ENCODE measurements around the gene C16orf74. TPM values are rescaled to one million over a fixed set of nuclear protein-coding genes. Genes with fewer than 3 reads are reported as not detected.

The C16orf74 gene
- total and polyA plus RNA-seq, 2 donors: 6.6 to 10.7 TPM

GRCh38 chr16:85751698-85752501 is 1.0 kb upstream of the C16orf74 start:
- H3K4me1 ChIP-seq (ENCODE audit: insufficient read depth): no peaks in the 10 kb centered on the region
- H3K4me3 ChIP-seq (ENCODE audit: low read depth, low read length): no peak overlapping the region
- no peak overlapping the region for H3K27ac ChIP-seq (ENCODE audit: low read depth)
- no peaks in the 10 kb centered on the region for H3K36me3 ChIP-seq (ENCODE audit: insufficient read depth)
- WGBS: 52% methylated on average over 15 of the region's 15 CpGs
- DNase-seq (ENCODE audit: extremely low spot score): no peak

- Histone ChIP-seq H3K36me3 (ENCODE audit: insufficient read depth) (no peaks in the 10 kb centered on the region), H3K4me1 (ENCODE audit: insufficient read depth) (no peaks in the 10 kb centered on the region), H3K4me3 (ENCODE audit: low read depth, low read length) (peak overlapping the region; percentile 73), H3K27ac (ENCODE audit: low read depth) (peak overlapping the region; percentile 69)
- WGBS: under 1% methylated on average over 51 of the region's 51 CpGs
- DNase-seq (ENCODE audit: extremely low spot score): no peak
These were observed 610 bp downstream of the C16orf74 start for GRCh38 chr16:85750146-85750826.

- 21% methylated on average over 14 of the region's 14 CpGs for WGBS
- Histone ChIP-seq H3K4me3 (ENCODE audit: low read depth, low read length) (peak overlapping the region; percentile 73), H3K4me1 (ENCODE audit: insufficient read depth) (no peaks in the 10 kb centered on the region), H3K27ac (ENCODE audit: low read depth) (no peak overlapping the region), H3K36me3 (ENCODE audit: insufficient read depth) (no peaks in the 10 kb centered on the region)
- DNase-seq (ENCODE audit: extremely low spot score): no peak
These were observed 1.1 kb downstream of the C16orf74 start for GRCh38 chr16:85749771-85750145.

GRCh38 chr16:85746460-85747215 is 4.3 kb downstream of the C16orf74 start:
- no peak overlapping the region for H3K4me3 ChIP-seq (ENCODE audit: low read depth, low read length)
- WGBS: 74% methylated on average over 13 of the region's 13 CpGs
- DNase-seq (ENCODE audit: extremely low spot score): no peak

GRCh38 chr16:85738923-85739715 is 11.8 kb downstream of the C16orf74 start:
- WGBS: 70% methylated on average over 13 of the region's 13 CpGs
- Histone ChIP-seq H3K27ac (ENCODE audit: low read depth) (no peak overlapping the region), H3K4me1 (ENCODE audit: insufficient read depth) (no peaks in the 10 kb centered on the region), H3K36me3 (ENCODE audit: insufficient read depth) (no peaks in the 10 kb centered on the region), H3K4me3 (ENCODE audit: low read depth, low read length) (no peak overlapping the region)
- no peak for DNase-seq (ENCODE audit: extremely low spot score)

More at GRCh38 chr16:85746460-85747215, 4.3 kb downstream of the C16orf74 start:
- Histone ChIP-seq H3K4me1 (ENCODE audit: insufficient read depth) (no peaks in the 10 kb centered on the region), H3K36me3 (ENCODE audit: insufficient read depth) (no peaks in the 10 kb centered on the region), H3K27ac (ENCODE audit: low read depth) (peak overlapping the region; percentile 57)

- no peaks in the 10 kb centered on the region for H3K36me3 ChIP-seq (ENCODE audit: insufficient read depth)
- no peaks in the 10 kb centered on the region for H3K4me1 ChIP-seq (ENCODE audit: insufficient read depth)
- 90% methylated on average over 9 of the region's 9 CpGs for WGBS
- no peak overlapping the region for H3K4me3 ChIP-seq (ENCODE audit: low read depth, low read length)
- no peak for DNase-seq (ENCODE audit: extremely low spot score)
- no peak overlapping the region for H3K27ac ChIP-seq (ENCODE audit: low read depth)
These were observed 14.0 kb downstream of the C16orf74 start for GRCh38 chr16:85736921-85737320.

- Histone ChIP-seq H3K27ac (ENCODE audit: low read depth) (no peak overlapping the region), H3K4me1 (ENCODE audit: insufficient read depth) (no peaks in the 10 kb centered on the region), H3K4me3 (ENCODE audit: low read depth, low read length) (no peak overlapping the region), H3K36me3 (ENCODE audit: insufficient read depth) (no peaks in the 10 kb centered on the region)
- 77% methylated on average over 6 of the region's 6 CpGs for WGBS
- DNase-seq (ENCODE audit: extremely low spot score): no peak
These were observed 14.9 kb downstream of the C16orf74 start for GRCh38 chr16:85735946-85736345.

GRCh38 chr16:85735225-85735635 is 15.7 kb downstream of the C16orf74 start:
- no peak for DNase-seq (ENCODE audit: extremely low spot score)
- WGBS: 78% methylated on average over 14 of the region's 14 CpGs
- Histone ChIP-seq H3K4me1 (ENCODE audit: insufficient read depth) (no peaks in the 10 kb centered on the region), H3K36me3 (ENCODE audit: insufficient read depth) (no peaks in the 10 kb centered on the region), H3K4me3 (ENCODE audit: low read depth, low read length) (no peak overlapping the region), H3K27ac (ENCODE audit: low read depth) (no peak overlapping the region)

GRCh38 chr16:85734311-85735017 is 16.4 kb downstream of the C16orf74 start:
- H3K4me1 ChIP-seq (ENCODE audit: insufficient read depth): no peaks in the 10 kb centered on the region
- no peak overlapping the region for H3K27ac ChIP-seq (ENCODE audit: low read depth)
- no peak overlapping the region for H3K4me3 ChIP-seq (ENCODE audit: low read depth, low read length)
- DNase-seq (ENCODE audit: extremely low spot score): no peak
- no peaks in the 10 kb centered on the region for H3K36me3 ChIP-seq (ENCODE audit: insufficient read depth)
- WGBS: 84% methylated on average over 10 of the region's 10 CpGs

- no peak overlapping the region for H3K27ac ChIP-seq (ENCODE audit: low read depth)
- H3K4me3 ChIP-seq (ENCODE audit: low read depth, low read length): no peak overlapping the region
- 74% methylated on average over 11 of the region's 11 CpGs for WGBS
- no peaks in the 10 kb centered on the region for H3K4me1 ChIP-seq (ENCODE audit: insufficient read depth)
- no peaks in the 10 kb centered on the region for H3K36me3 ChIP-seq (ENCODE audit: insufficient read depth)
- no peak for DNase-seq (ENCODE audit: extremely low spot score)
These were observed 17.1 kb downstream of the C16orf74 start for GRCh38 chr16:85733839-85734170.

GRCh38 chr16:85733155-85733838 is 17.6 kb downstream of the C16orf74 start:
- WGBS: 76% methylated on average over 13 of the region's 13 CpGs
- H3K27ac ChIP-seq (ENCODE audit: low read depth): no peak overlapping the region
- H3K4me1 ChIP-seq (ENCODE audit: insufficient read depth): no peaks in the 10 kb centered on the region
- H3K36me3 ChIP-seq (ENCODE audit: insufficient read depth): no peaks in the 10 kb centered on the region
- no peak overlapping the region for H3K4me3 ChIP-seq (ENCODE audit: low read depth, low read length)
- DNase-seq (ENCODE audit: extremely low spot score): no peak

GRCh38 chr16:85731179-85731578 is 19.7 kb downstream of the C16orf74 start:
- Histone ChIP-seq H3K27ac (ENCODE audit: low read depth) (no peak overlapping the region), H3K36me3 (ENCODE audit: insufficient read depth) (no peaks in the 10 kb centered on the region), H3K4me1 (ENCODE audit: insufficient read depth) (no peaks in the 10 kb centered on the region), H3K4me3 (ENCODE audit: low read depth, low read length) (no peak overlapping the region)
- WGBS: 78% methylated on average over 5 of the region's 5 CpGs
- no peak for DNase-seq (ENCODE audit: extremely low spot score)
